ENCODE results near the gene OCA2. TPM values are rescaled to one million over a fixed set of nuclear protein-coding genes. Genes with fewer than 3 reads are reported as not detected.

OCA2 gene
- total RNA-seq, 1 donor, result not detected

DNA sequence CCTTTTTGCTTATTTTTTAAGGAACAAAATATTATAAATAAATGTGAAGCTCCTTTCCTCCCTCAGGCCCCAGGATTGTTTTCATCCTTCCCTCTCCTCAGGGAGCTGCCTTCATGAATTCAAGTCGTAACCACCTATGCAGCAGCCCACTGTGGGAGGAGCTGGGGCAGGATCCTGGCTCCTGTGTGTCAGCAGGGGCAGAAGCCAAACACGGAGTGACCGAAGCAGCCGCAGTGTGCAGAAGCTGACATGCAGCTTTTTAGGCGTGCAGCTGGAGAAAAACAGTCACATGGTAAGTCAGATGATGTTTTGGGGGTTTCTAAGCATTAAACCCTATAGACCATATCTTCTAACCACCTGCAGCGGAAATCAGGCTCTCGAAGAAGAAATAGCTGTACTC is 231.3 kb downstream of the OCA2 start:
- DNase-seq (ENCODE audit: low read depth), result no peak
- no peak overlapping the region for H3K4me3 ChIP-seq (ENCODE audit: low read depth, low read length)
- TF ChIP-seq, protein P1, sequence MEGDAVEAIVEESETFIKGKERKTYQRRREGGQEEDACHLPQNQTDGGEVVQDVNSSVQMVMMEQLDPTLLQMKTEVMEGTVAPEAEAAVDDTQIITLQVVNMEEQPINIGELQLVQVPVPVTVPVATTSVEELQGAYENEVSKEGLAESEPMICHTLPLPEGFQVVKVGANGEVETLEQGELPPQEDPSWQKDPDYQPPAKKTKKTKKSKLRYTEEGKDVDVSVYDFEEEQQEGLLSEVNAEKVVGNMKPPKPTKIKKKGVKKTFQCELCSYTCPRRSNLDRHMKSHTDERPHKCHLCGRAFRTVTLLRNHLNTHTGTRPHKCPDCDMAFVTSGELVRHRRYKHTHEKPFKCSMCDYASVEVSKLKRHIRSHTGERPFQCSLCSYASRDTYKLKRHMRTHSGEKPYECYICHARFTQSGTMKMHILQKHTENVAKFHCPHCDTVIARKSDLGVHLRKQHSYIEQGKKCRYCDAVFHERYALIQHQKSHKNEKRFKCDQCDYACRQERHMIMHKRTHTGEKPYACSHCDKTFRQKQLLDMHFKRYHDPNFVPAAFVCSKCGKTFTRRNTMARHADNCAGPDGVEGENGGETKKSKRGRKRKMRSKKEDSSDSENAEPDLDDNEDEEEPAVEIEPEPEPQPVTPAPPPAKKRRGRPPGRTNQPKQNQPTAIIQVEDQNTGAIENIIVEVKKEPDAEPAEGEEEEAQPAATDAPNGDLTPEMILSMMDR (IDR thresholded peaks at IDR 0.05; ENCODE audit: insufficient read depth, low read length), result no peak

DNA sequence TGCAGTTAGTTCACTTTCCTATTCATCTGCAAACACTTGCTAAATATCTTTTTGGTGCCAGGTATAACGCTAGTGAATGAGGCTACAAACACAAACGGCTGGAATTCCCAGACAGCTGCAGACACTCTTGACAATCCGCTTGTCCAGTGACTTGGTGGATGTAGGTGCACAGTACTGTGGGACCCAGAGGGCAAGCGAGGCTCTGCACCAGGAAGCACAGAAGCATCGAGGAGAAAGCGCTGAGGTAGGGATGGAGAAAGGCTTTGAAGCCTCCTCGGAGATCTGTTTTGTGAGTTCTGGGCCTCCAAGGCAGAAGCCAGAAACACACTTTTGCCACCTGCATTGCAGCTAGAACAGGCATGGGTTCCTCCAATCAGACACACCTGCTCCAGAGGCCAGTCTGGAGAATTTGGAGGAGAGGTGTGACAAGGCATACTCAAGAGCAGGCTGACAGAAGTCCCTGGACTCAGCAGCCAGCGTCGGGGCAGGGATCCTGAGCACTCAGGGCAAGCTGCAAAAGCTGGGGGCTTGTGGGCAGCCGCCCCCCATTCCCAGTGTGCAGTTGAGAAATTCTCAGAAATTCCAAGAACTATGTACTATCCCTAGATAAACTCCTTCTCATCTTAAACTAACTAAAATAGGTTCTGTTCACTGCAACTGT is 232.5 kb downstream of the OCA2 start:
- DNase-seq (ENCODE audit: low read depth), result no peak
- no peak overlapping the region for H3K4me3 ChIP-seq (ENCODE audit: low read depth, low read length)
- TF ChIP-seq, protein P1 (IDR thresholded peaks at IDR 0.05; ENCODE audit: insufficient read depth, low read length), result no peak

DNA sequence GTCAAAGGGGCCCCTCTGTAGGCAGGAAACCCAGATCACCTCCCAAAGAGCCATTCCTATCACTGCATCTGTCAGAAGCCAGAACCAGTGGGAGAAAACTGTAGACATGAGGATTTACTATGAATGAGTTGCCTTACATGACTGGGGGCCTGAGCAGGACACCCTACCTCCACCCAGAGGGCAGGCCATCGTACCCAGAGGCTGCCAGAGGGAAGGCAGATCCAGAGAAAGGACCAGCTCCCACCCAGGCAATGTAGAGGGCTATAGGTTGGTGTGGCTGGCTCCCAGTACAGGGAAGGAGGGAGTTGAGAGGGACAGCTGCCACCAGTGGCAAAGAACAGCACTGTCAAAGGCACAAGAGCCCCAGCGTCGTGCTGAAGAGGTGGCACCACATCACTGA is 233.2 kb downstream of the OCA2 start:
- TF ChIP-seq, protein P1 (IDR thresholded peaks at IDR 0.05; ENCODE audit: insufficient read depth, low read length), result no peak
- H3K4me3 ChIP-seq (ENCODE audit: low read depth, low read length), result no peak overlapping the region
- no peak for DNase-seq (ENCODE audit: low read depth)

DNA sequence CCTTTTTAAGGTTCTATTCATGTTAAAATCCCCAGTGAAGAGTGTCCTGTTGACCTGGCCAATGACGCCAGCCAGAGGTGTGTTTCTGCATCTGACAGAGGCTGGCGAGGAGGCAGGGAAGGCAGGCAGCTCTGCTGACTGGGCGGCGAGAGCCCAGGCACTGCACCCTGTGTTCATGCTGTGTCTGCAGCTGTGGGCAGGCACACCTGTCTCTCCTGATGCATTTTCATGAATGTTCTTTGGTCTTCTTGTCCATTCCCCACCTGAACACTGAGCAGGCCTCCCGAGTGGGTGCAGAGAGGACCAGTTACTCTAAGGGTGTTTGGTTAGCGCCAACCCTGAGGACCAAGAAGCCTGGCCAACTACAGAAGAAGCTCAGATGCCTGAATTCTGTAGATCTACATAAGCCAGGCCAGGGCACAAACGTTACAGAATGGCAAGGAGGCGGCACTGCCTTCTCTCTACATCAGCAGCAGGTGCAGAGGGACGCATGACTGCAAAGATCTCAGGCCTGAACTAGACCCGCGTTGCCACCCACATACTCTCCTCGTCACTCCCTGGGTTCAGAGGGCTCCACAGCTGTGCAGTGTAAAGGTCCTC is 233.7 kb downstream of the OCA2 start:
- TF ChIP-seq, protein P1 (IDR thresholded peaks at IDR 0.05; ENCODE audit: insufficient read depth, low read length), result no peak
- DNase-seq (ENCODE audit: low read depth), result no peak

DNA sequence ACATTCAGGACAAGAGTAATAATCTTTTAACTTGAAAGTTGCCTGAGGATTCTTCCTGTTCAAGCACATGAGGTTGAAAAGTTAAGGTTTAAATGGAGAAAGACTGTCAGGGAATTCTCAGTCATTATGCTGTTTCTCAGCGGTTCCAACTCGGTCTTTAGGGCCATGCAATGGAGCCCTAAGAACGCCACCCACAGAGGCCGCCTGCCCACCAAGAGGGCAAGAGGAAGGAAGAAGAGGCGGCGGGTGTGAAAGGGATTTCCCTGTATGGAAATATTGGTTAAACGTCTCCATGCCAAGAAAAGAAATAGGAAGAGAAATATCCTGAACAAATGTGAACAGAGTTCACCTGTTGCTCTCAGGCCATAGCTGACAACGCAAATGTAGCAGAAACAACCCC is 234.4 kb downstream of the OCA2 start:
- TF ChIP-seq, protein P1 (IDR thresholded peaks at IDR 0.05; ENCODE audit: insufficient read depth, low read length), result no peak
- H3K4me3 ChIP-seq (ENCODE audit: low read depth, low read length), result no peak overlapping the region
- DNase-seq (ENCODE audit: low read depth), result no peak

More for the DNA sequence above, 233.7 kb downstream of the OCA2 start:
- H3K4me3 ChIP-seq (ENCODE audit: low read depth, low read length), result no peak overlapping the region

DNA sequence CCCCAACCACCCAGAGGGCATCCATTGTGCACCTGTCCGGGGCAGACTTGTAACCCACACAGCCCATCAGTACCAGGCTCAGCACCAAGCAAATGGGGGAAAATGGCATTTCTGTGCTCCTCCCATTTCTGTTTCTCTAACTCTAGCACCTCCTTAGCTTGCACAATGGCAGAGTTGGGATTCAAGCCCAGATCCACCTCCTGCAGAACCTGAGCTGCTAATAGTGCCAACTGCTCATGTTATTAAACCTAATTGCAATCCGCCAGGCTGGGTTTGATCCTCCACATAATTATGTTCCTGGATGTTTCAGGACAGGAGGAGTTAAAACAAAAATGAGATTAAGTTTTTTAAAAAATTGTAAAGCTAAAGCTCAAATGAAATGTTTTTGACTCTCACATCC is 235.0 kb downstream of the OCA2 start:
- no peak overlapping the region for H3K4me3 ChIP-seq (ENCODE audit: low read depth, low read length)
- DNase-seq (ENCODE audit: low read depth), result no peak
- TF ChIP-seq, protein P1 (IDR thresholded peaks at IDR 0.05; ENCODE audit: insufficient read depth, low read length), result no peak
